Measurements from ENCODE around the gene TMEM213. TPM values are rescaled to one million over a fixed set of nuclear protein-coding genes. Genes with fewer than 3 reads are reported as not detected.

Gene TMEM213
- total RNA-seq, 1 experiment from 2014 or later: not detected

DNA sequence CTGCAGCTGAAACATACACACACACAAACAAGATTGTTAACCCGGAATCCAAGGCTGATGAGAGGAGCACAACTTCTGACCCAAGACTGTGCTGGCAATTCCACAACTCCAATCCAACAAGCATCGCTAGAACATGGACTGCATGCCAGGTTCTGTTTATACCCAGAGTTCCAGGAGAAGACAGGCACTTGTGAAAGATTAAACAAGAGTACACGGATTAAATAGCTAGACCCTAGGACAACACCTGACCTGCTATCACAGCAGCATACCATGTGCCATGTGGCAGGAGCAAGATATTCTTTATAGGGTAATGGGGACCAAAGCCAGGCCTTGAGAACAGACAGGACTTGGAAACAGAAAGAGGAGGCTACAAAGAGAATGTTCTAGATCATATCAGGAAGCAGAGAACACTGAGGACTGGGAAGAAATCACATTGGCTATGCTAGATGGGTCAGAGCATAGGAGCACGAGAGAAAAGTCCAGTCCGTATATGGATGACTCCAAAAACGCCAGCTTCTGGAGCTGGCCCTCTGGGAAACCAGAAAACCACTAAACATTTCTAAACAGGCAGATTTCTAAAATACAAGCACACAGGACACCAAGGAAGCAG is 83.9 kb downstream of the TMEM213 start:
- H3K4me2 ChIP-seq: no peak overlapping the region
- ChIA-PET CTCF (no interaction called here), POLR2A (ENCODE audit: unreplicated experiment) (no interaction called here)
- TF ChIP-seq EZH2 (IDR thresholded peaks at IDR 0.05; ENCODE audit: low read depth): no peak
- TF ChIP-seq, protein P1, sequence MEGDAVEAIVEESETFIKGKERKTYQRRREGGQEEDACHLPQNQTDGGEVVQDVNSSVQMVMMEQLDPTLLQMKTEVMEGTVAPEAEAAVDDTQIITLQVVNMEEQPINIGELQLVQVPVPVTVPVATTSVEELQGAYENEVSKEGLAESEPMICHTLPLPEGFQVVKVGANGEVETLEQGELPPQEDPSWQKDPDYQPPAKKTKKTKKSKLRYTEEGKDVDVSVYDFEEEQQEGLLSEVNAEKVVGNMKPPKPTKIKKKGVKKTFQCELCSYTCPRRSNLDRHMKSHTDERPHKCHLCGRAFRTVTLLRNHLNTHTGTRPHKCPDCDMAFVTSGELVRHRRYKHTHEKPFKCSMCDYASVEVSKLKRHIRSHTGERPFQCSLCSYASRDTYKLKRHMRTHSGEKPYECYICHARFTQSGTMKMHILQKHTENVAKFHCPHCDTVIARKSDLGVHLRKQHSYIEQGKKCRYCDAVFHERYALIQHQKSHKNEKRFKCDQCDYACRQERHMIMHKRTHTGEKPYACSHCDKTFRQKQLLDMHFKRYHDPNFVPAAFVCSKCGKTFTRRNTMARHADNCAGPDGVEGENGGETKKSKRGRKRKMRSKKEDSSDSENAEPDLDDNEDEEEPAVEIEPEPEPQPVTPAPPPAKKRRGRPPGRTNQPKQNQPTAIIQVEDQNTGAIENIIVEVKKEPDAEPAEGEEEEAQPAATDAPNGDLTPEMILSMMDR (conservative IDR thresholded peaks at IDR 0.05): no peak
- peaks cover 2% of the 10 kb centered on the region for H3K4me1 ChIP-seq (replicated peaks; ENCODE audit: insufficient read depth)
- no peak overlapping the region for H3K27ac ChIP-seq
- intact Hi-C loops (cut with micrococcal nuclease; ENCODE audit: unreplicated experiment): loop anchor here (10.0 kb wide), 1 partner anchor 463 kb away; the partner anchor contains the start of gene FMC1
- H3K27me3 ChIP-seq (ENCODE audit: insufficient read depth, low read depth): no peaks in the 10 kb centered on the region
- 0 out of 2 replicates have a peak, but pooled peaks cover 6% of the 10 kb centered on the region for H3K36me3 ChIP-seq (ENCODE audit: low read depth)
- no peaks in the 10 kb centered on the region for H4K20me1 ChIP-seq (ENCODE audit: insufficient read depth)
- no TSS peak for BruUV-seq (replicated peaks)
- no peak overlapping the region for H3K4me3 ChIP-seq
- no peak overlapping the region for H2AFZ ChIP-seq
- peak in 1 of 2 experiments; percentile 32 for DNase-seq
- H3K9me2 ChIP-seq (ENCODE audit: insufficient read depth): no peaks in the 10 kb centered on the region
- H3K9me3 ChIP-seq (ENCODE audit: insufficient read depth, low read depth): no peaks in the 10 kb centered on the region
- H3K79me2 ChIP-seq (ENCODE audit: low read depth): no peaks in the 10 kb centered on the region
- peaks cover 6% of the 10 kb centered on the region; the same call in 1 of the 2 replicates for H3F3A ChIP-seq (ENCODE audit: insufficient read depth, low read depth)

DNA sequence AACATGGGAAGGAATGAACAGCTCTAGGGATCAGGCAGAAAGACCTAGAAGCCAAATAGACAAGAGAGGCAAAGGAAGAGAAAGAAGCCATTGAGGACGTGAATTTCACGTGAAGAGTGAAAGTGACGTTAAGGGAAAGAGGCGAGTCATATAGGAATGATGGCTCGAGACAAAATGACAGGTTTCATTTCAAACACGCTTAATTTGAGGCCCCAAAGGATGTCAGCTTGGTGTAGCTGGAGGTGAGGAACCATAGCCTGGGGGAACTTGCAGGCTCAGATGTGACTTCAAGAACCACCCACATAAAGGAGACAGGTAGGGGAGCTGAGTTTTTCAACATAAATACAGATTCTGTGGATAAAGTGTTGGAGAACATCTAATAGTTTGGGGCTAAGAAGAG is 84.5 kb downstream of the TMEM213 start:
- no peak overlapping the region for H2AFZ ChIP-seq
- ChIA-PET CTCF (no interaction called here), POLR2A (ENCODE audit: unreplicated experiment) (no interaction called here)
- no peak for DNase-seq
- H3K4me3 ChIP-seq: no peak overlapping the region
- H3K27ac ChIP-seq: no peak overlapping the region
- 0 out of 2 replicates have a peak, but pooled peaks cover 6% of the 10 kb centered on the region for H3K36me3 ChIP-seq (ENCODE audit: low read depth)
- no peaks in the 10 kb centered on the region; the same call in 1 of the 2 replicates for H3K4me1 ChIP-seq (replicated peaks; ENCODE audit: insufficient read depth)
- H3K27me3 ChIP-seq (ENCODE audit: insufficient read depth, low read depth): no peaks in the 10 kb centered on the region
- no peaks in the 10 kb centered on the region for H4K20me1 ChIP-seq (ENCODE audit: insufficient read depth)
- BruUV-seq (replicated peaks): no TSS peak
- H3K9me2 ChIP-seq (ENCODE audit: insufficient read depth): no peaks in the 10 kb centered on the region
- no peak overlapping the region for H3K4me2 ChIP-seq
- no peak for TF ChIP-seq EZH2 (IDR thresholded peaks at IDR 0.05; ENCODE audit: low read depth)
- TF ChIP-seq, protein P1 (conservative IDR thresholded peaks at IDR 0.05): no peak
- 0 out of 2 replicates have a peak, but pooled peaks cover under 1% of the 10 kb centered on the region for H3F3A ChIP-seq (ENCODE audit: insufficient read depth, low read depth)
- no peaks in the 10 kb centered on the region for H3K79me2 ChIP-seq (ENCODE audit: low read depth)
- H3K9me3 ChIP-seq (ENCODE audit: insufficient read depth, low read depth): no peaks in the 10 kb centered on the region
- intact Hi-C loops (cut with micrococcal nuclease; ENCODE audit: unreplicated experiment): loop anchor here (10.0 kb wide), 1 partner anchor 463 kb away; the partner anchor contains the start of gene FMC1

DNA sequence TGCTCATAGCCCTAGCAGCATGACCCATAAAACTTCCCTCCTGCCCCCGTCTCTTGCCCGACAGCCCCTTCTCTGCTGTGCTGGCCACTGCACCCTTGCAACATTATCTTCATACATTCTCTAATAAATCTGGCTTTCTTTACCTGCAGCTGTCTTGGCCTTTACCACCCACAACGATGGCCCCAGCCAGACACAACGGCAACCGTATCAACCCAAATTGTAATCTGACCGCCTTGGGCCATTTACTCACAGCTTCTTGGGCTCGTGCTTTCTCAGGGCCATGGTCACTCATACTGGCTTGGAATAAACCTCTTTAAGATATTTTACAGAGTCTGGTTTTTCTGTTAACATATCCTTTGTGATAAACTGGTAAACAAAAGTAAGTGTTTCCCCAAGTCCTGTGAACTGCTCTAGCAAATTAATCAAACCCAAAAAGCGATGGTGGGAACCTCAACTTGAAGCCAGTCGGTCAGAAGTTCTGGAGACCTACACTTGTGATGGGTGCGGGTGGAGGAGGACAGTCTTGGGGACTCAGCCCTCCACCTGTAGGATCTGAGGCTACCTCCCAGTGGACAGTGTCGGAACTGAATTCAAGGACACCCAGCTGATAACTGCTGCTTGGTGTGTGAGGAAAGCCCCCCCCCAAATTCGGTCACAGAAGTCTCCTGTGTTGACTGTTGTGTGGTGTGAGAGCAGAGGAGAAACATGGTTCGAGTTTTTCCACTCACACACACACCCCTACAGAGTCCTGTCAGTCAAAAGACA is 87.8 kb downstream of the TMEM213 start:
- peaks cover 18% of the 10 kb centered on the region for H3F3A ChIP-seq (ENCODE audit: insufficient read depth, low read depth)
- no peaks in the 10 kb centered on the region for H4K20me1 ChIP-seq (ENCODE audit: insufficient read depth)
- no peak overlapping the region for H2AFZ ChIP-seq
- no peaks in the 10 kb centered on the region for H3K27me3 ChIP-seq (ENCODE audit: insufficient read depth, low read depth)
- no peaks in the 10 kb centered on the region for H3K9me3 ChIP-seq (ENCODE audit: insufficient read depth, low read depth)
- no TSS peak for BruUV-seq (replicated peaks)
- ChIA-PET CTCF (interaction anchor here (1.1 to 1.3 kb wide), 8 partner anchors 8 to 189 kb away, joined by 3 to 20 read pairs (median 7); partner anchors contain the start of gene KIAA1549), POLR2A (ENCODE audit: unreplicated experiment) (no interaction called here)
- intact Hi-C loops (cut with micrococcal nuclease; ENCODE audit: unreplicated experiment): loop anchor here (1.0 to 10.0 kb wide), 3 partner anchors 95 to 459 kb away; partner anchors contain the start of gene FMC1
- H3K36me3 ChIP-seq (ENCODE audit: low read depth): no peaks in the 10 kb centered on the region
- TF ChIP-seq, protein P1 (conservative IDR thresholded peaks at IDR 0.05): no peak
- no peak for TF ChIP-seq EZH2 (IDR thresholded peaks at IDR 0.05; ENCODE audit: low read depth)
- H3K4me3 ChIP-seq: no peak overlapping the region
- H3K27ac ChIP-seq: no peak overlapping the region
- H3K4me1 ChIP-seq (replicated peaks; ENCODE audit: insufficient read depth): peaks cover 18% of the 10 kb centered on the region
- DNase-seq: no peak
- no peaks in the 10 kb centered on the region for H3K79me2 ChIP-seq (ENCODE audit: low read depth)
- no peaks in the 10 kb centered on the region for H3K9me2 ChIP-seq (ENCODE audit: insufficient read depth)
- H3K4me2 ChIP-seq: no peak overlapping the region
